NCI-H2196 (cell line): ENCODE measurements around the gene CCDC91.
"Not testable (repeated sequence)": the region's sequence is repeated elsewhere in the genome, so short reads cannot be mapped to it uniquely, and the experiment has no call there.

Source experiments
- DNase-seq: peaks from one replicate; lab custom pipeline; 2025; ENCODE audit not compliant: unreplicated experiment; lab: John Stamatoyannopoulos, UW

CCDC91 gene

DNA sequence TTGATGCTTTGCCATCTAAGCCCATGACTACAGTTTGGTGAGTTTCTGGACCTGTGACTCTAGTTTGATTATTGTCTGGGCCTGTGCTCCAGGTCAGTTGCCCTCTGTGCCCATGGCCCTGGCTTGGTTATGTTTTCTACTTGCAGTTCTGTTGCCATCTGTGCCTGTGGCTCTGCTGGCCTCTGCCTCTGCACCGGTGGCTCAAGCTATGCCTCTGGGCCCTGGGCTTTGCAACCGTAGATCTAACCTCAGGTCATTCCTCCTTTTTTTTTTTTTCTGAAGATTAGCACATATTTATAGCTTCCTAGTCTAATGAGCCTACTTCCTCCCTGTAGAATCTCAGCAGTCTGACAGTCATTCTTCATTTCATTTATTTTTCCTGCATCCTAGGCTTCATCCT is 161.2 kb downstream of the CCDC91 start:
- DNase-seq = no peak

DNA sequence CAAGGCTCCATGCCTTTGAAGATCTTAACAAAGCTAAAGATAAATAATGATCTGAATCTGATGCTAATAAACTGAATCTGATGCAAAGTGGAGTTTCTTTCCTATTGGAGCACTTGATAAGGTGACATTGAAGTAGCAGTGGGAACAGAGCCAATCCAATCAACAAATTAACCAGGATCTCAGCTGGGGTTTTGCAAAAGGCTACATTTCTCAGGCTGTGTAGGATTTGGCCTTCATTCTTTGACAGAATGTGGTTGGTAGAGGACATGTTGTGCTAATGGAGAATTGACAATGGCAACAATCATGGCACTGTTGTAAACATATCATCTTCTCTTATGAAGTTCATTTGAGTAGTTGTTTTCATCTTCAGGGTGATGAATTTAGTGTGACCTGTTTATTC is 164.9 kb downstream of the CCDC91 start:
- no peak for DNase-seq

DNA sequence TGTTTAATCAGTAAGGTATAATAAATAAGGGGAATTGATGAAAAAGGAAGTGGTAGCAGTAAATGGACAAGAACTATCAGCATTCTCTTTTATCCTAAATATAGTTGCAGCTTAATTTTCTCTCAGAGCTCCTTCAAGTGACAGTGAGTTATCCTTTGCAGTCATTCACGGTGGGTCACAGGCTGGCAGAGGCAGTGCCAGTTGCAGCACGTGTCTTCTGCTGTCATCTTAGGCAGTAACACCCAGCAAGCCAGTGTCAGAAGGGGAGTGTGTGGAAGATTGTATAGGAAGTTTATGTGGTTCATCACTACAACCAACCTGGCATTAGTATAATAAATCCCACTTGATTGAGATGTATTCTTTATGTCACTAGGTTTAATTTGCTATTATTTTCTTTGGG is 170.0 kb downstream of the CCDC91 start:
- DNase-seq = no peak

DNA sequence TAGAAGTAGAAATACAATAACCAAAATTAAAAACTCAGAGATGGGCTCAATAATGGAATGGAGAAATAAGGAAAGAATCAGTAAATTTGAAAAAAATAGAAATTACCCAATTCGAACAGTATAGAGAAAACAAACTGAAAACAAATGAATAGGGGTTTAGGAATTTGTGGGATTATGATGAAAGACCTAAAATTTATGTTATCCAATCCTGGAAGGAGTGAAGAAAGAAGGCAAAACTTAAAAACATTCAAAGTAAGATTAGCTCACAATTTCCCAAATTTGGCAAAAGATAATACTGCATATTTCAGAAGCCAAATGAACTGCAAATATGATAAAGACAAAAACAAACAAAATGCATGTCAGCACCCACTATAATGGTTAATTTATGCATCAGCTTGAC is 177.1 kb downstream of the CCDC91 start:
- no peak for DNase-seq

DNA sequence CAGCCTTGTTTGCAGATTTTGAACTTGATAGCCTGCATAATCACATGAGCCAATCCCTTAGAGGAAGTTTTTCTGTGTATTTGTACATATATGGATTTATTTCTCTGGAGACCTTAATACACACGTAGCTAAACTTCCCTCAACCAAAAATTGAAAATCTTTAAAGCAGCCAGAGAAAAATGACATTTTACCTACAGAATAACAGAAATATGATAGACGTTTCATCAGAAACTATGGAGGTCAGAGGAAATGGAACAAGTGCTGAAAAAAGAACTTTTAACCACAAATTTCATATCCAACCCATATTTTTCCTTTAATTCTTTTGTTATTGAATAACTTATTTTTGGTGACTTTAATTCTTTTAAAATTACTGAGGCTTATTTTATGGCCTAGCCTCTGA is 177.7 kb downstream of the CCDC91 start:
- no peak for DNase-seq

DNA sequence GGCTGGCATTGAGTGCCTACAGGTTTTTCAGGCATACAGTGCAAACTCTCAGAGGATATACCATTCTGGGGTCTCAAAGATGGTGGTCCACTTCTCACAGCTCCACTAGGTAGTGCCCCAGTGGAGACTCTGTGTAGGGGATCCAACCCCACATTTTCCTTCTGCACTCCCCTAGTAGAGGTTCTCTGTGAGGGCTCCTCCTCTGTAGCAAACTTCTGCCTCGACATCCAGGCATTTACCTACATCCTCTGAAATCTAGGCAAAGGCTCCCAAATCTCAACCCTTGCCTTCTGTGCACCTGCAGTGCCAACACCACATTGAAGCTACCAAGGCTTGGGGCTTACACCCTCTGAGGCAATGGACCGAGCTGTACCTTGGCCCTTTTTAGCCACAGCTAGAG is 179.2 kb downstream of the CCDC91 start:
- DNase-seq = no peak

DNA sequence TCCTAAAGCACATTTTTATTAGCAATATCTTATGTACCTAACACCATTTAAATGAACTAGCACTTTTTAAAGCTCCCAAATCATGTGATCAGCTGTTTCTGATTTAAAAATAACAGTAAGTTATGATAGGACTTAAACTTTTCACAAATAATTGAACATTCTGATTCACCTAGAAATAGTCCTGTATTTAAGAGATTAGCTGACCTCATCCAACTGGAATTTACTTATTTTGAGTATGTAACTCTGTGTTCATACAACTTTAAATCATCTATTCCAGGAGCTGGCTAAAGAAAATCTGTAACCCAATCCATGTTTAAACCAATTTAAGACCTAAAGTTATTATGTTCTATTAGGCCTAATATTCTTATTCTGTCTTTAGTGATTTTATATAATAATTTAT is 184.3 kb downstream of the CCDC91 start:
- no peak for DNase-seq

DNA sequence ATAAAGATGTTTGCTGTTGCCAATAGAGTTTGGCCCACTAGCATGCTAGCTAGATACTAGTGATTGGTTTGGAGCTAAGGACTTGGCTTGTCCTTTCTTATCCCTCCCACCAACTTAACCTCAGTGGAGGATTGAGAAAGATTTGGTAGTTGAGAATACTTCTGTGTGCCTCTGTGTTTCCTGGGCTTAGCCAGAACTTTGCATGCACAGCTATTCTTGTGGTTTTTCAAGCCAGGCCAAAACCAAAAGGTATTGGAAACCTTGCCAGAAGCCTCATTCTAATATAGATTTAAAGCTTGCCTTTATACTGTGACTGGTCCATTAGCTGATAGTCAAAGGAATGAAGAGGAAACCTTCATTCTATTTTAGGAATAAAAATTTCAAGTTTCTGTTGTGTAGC is 188.5 kb downstream of the CCDC91 start:
- no peak for DNase-seq

DNA sequence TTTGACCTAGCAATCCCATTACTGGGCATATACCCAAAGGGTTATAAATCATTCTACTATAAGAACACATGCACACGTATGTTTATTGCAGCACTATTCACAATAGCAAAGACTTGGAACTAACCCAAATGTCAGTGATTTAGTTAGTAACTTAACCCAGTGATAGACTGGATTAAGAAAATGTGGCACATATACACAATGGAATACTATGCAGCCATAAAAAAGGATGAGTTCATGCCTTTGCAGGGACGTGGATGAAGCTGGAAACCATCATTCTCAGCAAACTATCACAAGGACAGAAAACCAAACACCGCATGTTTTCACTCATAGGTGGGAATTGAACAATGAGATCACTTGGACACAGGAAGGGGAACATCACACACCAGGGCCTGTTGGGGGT is 189.5 kb downstream of the CCDC91 start:
- DNase-seq = not testable (repeated sequence)

DNA sequence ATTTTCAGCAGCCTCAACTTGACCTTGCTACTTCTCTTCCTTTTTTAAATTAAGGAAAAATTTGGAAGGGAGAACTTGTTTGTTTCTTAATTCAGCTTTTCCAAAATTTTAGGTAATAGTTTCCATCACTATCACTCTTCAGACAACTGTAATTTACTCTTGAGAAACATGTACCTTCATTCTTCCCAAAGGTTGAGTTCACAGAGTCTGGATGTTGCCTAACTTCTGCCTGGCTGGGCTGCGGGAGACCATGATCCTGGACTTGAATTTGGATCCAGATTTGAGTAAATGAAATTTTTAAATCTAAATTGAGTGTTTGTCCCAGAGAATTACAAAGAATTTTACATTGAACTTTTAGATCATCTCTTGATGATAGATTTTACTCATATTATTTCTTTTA is 193.1 kb downstream of the CCDC91 start:
- DNase-seq = no peak

DNA sequence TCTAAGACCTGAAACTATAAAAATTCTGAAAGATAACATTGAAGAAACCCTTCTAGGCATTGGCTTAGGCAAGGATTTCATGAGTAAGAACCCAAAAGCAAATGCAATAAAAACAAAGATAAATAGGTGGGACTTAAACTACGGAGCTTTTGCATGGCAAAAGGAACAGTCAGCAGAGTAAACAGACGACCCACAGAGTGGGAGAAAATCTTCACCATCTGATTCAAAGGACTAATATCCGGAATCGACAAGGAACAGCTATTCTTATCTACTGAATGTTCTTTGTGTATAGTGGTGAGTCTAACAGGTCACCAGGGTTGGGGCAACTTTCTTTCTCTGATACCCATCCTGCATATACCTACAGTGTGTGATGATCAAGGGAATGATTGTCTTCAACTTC is 198.6 kb downstream of the CCDC91 start:
- DNase-seq = no peak

DNA sequence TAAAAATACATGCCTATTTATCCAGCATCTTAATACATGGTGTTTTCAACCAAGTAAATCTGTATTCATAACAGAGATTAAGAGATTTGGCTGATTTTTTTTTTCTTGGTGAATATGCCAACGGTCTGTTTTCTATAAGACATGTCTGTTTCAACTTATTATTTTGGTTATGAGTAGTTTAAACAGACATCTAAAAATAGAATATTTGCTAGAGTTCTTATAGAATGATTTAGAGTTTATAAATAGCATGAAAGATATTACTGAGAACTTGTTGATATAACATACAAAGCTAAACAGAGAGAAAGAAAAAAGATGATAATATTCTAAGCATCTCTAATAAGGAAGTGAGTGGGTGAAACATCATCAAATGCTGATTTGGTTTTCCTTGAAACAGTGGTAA is 199.9 kb downstream of the CCDC91 start:
- no peak for DNase-seq

DNA sequence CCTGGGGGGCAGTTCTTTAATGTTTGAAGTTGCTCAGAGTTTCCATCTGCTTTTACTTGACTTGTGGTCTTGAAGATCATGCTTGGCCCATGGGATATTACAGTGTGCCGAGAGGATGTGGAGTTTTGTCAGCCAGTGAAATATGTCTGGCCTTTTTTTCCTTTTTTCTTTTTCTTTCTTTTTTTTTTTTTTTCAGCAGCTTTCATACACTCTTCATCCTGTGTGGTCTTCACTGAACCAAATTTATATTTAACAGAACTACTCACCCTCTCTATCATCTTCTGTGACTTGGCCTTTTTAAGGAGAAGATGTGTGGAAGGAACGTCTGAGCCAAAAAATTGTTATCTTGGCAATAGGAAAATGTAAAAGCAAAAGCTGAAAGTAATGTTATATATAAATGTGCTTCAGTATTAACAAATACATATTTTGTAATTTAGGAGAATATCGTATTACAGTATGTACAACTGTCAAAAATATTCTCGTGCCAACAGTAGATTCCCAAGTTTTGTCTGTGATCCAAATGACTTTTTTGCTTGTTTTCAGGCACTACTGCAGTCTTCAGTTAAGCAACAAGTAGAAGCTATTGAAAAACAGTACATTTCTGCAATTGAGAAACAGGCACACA is 200.6 kb downstream of the CCDC91 start:
- DNase-seq = no peak

DNA sequence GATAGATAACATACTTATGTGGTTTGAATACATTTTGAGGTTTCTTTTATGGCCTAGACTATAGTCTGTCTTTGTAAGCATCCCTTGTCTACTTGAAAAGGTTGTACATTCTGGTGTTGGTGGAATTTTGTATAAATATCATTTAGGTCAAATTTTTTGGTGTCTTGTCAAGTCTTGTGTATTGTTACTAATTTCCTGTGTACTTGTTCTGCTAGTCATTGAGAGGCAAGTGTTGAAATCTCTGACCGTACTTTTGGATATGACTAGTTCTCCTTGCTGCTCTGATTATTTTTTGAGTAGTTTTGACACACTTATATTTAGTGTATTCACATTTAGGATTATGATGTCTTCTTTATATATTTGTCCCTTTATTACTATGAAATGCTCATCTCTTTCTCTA is 219.6 kb downstream of the CCDC91 start:
- no peak for DNase-seq

DNA sequence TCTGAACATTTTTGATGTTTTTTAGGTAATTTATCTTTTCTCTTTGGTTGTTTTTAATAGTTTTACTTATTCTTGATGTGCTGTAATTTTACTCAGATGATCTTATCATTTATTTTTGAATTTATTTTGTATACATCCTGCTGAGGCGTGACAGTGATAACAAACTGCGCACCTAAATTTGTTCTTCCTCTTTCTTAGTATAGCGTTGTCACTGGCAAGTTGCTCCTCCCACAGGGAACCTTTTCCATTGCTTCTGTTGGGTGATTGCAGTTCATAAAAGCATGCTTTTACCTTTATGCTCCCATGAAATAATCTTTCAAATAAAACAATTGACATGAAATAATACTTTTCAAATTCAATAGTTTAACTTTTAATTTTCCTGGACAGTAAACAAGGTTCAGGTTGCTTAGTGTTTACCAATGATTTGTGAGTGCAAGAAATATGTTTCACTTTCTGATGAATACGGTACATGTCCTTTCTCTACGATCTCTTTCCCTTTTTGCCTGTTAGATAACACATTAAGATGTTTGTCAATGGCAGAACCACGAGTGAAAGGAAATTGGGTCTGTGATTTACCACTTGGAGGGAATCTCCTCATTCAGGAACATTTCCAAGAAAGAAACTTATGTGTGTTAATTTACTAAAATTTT is 223.3 kb downstream of the CCDC91 start:
- no peak for DNase-seq

DNA sequence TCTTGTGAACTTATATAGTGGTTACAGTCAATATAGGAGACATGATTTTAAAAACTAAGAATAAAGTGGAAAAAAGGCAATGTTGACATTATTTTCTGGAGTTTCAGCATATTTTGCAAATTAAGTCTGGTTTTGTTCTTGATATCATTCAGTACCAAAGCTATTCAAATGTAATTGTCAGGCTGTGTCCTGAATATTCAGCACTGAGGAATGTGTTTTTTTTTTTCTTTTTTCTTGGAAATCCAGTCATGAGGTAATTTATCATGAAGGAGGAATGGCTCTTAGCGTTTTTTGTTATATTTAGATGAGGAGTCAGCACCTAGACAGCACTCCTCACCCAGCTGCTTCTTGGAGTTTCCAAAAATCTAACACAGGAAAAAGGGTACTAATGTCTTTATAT is 225.5 kb downstream of the CCDC91 start:
- no peak for DNase-seq

DNA sequence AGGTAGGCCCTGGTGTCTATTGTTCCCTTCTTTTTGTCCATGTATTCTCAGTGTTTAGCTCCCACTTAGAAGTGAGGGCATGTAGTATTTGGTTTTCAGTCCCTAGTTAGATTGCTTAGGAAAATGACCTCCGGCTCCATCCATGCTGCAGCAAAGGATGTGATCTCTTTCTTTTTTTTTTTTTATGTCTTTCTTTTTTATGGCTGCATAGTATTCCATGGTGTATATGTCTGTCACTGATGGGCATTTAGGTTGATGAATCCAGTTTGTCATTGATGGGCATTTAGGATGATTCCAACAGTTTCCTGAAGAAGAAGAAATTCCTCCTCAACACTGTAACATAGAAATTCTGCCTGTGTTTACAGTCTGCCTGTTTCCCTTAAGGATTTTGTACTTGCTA is 231.1 kb downstream of the CCDC91 start:
- DNase-seq = no peak

DNA sequence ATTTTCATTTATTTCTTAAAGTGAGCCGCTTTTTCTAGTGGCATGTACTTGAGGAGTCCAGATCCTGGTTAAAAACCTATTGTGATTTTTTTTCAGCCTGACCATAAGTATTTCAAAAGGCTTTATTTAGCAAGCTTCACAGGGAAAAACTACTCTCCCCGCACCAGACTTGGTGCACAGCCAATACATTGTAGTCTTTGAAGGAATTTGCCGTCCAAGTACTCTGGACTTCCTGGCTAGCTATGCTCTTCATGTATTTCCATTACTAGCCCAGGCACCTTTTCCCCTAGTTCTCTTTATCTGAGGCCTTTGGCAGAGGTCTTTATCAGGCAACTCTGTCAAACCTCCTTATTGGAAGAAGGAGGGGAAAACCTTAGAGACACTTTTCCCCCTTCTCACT is 234.7 kb downstream of the CCDC91 start:
- DNase-seq = no peak

DNA sequence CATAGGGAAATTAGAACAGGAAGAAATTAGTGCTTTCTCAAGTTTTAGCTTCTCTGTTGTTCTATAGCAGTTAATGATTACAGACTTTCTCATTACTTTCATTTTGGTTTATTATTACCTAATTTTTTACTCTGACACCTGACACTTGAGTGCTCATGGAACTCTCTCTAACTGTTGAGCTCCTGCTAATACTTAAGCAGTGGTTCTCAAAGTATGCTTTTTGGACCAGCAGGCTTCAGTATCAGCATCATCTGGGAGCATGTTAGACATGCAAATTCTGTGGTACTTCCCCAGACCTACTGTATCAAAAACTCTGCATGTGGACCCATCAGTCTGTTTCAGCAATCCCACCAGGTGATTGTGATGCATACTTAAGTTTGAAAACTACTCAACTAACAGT is 235.3 kb downstream of the CCDC91 start:
- DNase-seq = no peak

DNA sequence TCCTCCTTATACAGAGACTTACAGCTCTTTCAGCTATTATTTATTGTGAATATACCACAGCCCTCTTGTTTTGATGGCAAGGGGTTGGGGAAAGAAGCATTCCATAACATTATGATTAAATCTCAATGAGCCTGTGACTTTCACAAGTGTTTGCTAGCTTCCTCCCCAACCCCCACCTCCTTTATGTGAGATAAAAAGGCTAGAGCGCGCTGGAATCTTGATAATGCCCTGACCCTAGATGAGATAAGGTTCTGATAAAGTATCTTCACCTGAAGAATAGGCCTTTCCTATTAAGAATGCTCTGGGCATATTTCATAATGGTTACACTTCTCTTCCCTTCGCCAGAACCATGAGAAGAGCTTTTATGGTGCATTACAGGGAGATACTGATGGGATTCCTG is 236.8 kb downstream of the CCDC91 start:
- DNase-seq = no peak

DNA sequence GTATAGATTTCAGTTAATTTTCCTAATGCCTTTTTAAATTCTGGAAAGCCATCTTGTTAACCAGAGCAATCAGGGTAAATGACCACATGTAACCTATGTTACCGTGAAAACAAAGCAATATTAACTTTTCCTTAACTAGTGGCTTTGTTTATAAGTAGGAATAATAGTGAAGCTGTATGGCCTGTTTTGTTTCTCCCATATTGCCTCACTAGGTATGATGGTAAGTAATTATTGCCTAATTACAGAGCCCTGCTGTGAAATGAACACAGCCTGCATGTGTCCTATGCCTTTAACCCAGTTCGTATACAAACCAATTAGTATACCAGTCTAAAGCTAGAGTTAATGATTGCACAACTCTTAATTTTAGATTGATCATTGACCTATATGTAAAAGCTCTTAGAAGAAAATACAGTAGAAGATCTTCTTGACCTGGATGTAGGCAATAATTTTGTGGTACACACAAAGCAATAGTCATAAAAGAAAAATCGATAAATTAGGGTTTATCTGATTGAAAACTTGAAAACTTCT is 249.9 kb downstream of the CCDC91 start:
- no peak for DNase-seq

DNA sequence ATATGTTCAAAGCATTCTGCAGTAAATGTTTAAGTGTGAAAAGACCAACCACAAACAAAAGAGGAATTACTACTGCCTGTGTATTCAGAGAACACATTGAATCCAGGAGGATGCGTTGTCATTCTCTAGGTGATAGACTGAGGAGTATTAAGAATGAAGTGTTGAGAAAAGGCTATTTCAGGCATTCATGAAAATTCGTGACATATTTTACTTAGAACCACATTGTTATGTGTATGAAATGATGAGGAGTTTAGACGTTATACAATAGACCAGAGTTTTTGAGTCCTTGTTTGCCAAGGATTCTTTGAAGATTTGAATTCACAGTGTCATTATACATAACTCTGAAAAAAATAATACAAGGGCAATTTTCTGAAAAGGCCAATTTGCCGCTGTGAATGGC is 251.8 kb downstream of the CCDC91 start:
- DNase-seq = no peak

DNA sequence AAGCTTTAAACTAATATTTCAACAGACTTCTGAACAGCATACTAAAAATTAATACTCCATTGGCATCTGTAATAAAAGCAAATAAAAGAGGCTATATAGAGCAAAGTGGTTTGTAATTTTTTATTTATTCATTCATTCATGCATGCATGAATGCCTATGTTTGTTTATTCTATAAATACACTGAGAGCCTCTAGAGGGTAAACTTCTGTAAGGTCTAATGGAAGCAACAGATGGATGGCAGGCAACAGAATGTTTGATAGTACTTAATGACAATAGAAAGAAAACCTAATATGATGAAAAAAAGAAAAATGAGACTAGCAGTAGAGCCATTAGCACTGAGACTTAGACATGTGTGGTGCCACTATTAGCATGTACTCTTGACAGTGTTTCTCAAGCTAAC is 253.1 kb downstream of the CCDC91 start:
- DNase-seq = no peak
